ENCODE results near the gene SLC8A2.

SLC8A2 gene

DNA sequence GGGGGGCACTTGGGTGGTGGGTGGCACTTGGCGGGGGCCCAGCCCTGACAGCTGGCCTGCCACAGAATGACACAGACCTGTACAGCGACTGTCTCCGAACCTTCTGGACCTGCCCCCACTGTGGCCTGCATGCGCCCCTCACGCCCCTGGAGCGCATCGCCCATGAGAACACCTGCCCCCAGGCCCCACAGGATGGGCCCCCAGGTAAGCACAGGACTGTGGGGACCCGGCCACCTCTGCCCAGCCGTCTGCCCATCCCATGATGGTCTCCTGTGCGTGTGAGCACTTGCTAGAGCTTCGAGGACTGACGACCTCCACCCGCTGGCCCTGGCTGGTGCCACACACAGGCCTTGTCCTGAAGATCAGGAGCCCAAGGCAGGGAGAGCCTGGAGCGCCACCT is 90.6 kb downstream of the SLC8A2 start:
- no peak for DNase-seq (ENCODE audit: low spot score)

DNA sequence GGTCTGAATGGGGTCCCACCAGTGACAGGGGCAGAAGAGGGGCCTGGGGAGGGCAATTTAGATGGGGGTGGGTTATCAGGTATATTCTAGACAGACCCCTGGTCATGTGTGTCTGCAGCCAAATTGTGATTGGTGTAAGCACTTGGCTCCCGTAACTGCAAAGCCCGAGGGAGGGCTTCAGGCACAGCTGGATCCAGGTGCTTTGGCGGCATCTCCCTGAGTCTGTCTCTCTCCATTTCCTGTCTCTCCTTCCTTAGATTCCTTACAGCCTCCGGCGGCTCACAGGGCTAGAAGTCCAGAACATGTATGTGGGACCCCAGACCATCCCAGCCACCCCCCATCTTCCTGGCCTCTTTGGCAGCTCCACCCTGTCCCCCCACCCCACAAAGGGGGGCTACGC is 91.1 kb downstream of the SLC8A2 start:
- DNase-seq (ENCODE audit: low spot score) = no peak

DNA sequence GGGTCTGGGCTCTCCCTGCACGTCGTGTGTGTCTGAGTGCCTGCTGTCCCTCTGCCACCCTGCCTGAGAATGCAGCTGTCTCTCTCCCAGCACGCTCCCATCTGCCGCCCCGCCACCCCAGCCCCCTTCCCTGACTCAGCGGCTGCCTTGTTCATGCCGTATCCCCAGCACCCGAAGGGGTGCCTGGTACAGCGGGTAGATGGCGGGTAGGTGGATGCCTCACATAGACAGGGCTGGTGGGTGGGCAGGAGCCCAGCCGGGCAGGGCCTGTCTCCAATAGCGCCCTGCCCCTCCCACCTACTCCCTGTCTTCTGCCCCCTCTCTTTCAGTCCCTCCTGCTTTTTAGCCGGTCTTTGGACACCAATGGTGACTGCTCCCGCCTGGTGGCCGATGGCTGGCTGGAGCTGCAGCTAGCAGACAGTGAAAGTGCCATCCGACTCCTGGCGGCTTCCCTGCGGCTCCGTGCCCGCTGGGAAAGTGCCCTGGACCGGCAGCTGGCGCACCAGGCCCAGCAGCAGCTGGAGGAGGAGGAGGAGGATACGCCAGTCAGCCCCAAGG is 92.2 kb downstream of the SLC8A2 start:
- no peak for DNase-seq (ENCODE audit: low spot score)

DNA sequence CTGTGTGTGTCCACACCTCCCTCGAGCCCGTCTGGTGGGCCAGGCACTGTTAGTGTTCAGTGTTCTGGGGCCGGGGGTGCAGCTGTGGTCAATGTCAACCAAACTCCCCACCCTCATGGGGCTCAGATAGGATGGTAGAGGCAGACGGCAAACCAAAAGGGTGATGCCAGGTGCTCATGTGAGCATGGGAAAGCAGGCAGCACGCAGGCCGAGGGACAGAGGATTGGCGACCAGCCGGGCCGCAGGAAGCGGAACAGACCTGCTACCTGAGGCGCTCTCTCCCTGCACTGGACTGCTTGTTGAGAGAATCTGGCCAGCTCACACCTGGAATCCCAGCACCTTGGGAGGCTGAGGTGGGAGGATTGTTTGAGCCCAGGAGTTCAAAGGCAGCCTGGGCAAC is 93.4 kb downstream of the SLC8A2 start:
- DNase-seq (ENCODE audit: low spot score) = no peak
